ENCODE measurements around the gene MFSD12. TPM values are rescaled to one million over a fixed set of nuclear protein-coding genes. Genes with fewer than 3 reads are reported as not detected.

Gene MFSD12
- total and polyA plus RNA-seq, 8 donors = 32.2 to 90.2 (median 46.7) TPM

DNA sequence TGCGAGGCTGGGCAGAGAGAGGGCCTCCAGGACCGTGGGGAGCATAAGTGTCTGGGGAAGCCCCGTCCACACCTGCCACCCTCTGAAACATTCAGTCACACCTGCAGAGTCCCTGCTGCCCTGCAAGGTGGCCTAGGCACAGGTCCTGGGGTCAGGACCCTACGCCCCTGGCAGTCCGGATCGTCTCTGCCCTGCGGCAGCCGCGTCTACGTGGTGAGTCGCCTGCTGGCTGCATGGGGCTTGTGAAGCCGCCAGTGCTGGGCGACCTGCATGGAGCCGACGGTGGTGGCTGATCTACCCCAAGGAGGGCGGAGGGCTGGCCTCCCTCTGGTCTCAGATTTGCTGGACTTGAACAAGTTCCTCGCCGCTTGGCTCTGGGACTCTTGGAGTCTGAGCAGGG lies 38.3 kb downstream of the MFSD12 start:
- peaks cover 0 to 57% of the 10 kb centered on the region in 2 donors for H3K36me3 ChIP-seq
- ATAC-seq (no peak), DNase-seq (no peak)
- intact Hi-C loops (cut with DNase I) = no loop called here
- no peak overlapping the region for H3K4me3 ChIP-seq
- H3K4me1 ChIP-seq = peaks cover 0 to 15% of the 10 kb centered on the region in 2 donors
- no peak overlapping the region for H3K27ac ChIP-seq
- no peaks in the 10 kb centered on the region for H3K27me3 ChIP-seq
- TF ChIP-seq, protein P1, sequence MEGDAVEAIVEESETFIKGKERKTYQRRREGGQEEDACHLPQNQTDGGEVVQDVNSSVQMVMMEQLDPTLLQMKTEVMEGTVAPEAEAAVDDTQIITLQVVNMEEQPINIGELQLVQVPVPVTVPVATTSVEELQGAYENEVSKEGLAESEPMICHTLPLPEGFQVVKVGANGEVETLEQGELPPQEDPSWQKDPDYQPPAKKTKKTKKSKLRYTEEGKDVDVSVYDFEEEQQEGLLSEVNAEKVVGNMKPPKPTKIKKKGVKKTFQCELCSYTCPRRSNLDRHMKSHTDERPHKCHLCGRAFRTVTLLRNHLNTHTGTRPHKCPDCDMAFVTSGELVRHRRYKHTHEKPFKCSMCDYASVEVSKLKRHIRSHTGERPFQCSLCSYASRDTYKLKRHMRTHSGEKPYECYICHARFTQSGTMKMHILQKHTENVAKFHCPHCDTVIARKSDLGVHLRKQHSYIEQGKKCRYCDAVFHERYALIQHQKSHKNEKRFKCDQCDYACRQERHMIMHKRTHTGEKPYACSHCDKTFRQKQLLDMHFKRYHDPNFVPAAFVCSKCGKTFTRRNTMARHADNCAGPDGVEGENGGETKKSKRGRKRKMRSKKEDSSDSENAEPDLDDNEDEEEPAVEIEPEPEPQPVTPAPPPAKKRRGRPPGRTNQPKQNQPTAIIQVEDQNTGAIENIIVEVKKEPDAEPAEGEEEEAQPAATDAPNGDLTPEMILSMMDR (IDR thresholded peaks at IDR 0.05) = no peak
- no peaks in the 10 kb centered on the region for H3K9me3 ChIP-seq

DNA sequence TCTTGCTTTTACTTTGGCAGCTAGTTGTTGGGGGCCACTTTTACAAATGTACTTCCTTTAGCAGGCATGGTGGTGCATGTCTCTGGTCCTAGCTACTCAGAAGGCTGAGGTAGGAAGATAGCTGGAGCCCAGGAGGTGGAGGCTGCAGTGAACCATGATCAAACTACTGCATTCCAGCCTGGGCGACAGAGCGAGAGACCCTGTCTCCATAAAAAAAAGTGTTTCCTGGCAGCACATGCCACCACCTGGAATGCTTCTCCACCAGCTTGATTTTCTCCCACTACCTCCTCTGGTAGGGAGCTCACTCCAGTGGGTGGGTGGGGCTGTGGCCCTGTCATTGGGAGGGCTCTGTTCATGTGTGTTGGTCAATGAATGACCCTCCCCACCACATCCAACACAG lies 38.7 kb downstream of the MFSD12 start:
- H3K27me3 ChIP-seq = no peaks in the 10 kb centered on the region
- peaks cover 0 to 53% of the 10 kb centered on the region in 2 donors for H3K36me3 ChIP-seq
- no peaks in the 10 kb centered on the region for H3K9me3 ChIP-seq
- intact Hi-C loops (cut with DNase I) = no loop called here
- no peak overlapping the region for H3K4me3 ChIP-seq
- TF ChIP-seq, protein P1 (IDR thresholded peaks at IDR 0.05) = no peak
- H3K27ac ChIP-seq = no peak overlapping the region
- DNase-seq = no peak
- peaks cover 0 to 15% of the 10 kb centered on the region in 2 donors for H3K4me1 ChIP-seq
- no peak for ATAC-seq

DNA sequence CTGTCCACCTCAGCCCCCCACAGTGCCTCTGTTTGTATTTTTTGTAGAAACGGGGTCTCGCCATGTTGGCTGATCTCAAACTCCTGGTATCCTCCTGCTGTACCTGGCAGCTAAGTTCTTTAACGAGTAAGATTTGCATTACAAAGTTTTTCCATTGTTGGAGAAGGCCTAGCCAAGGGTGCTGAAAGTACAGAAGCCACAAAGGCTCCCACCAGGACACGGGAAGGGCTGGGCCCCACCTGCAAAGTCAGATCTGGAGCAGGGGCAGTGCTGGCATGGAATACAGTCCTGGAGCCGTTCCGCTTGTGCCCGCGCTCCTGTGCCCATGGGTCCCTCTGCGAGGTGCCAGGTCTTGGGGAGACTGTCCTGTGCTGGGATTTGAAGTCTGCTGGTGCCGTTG lies 39.1 kb downstream of the MFSD12 start:
- no peak for DNase-seq
- H3K27me3 ChIP-seq = no peaks in the 10 kb centered on the region
- intact Hi-C loops (cut with DNase I) = no loop called here
- H3K9me3 ChIP-seq = no peaks in the 10 kb centered on the region
- H3K4me3 ChIP-seq = no peak overlapping the region
- no peak overlapping the region for H3K27ac ChIP-seq
- ATAC-seq = no peak
- TF ChIP-seq, protein P1 (IDR thresholded peaks at IDR 0.05) = no peak
- peaks cover 0 to 15% of the 10 kb centered on the region in 2 donors for H3K4me1 ChIP-seq
- H3K36me3 ChIP-seq = peaks cover 0 to 48% of the 10 kb centered on the region in 2 donors

DNA sequence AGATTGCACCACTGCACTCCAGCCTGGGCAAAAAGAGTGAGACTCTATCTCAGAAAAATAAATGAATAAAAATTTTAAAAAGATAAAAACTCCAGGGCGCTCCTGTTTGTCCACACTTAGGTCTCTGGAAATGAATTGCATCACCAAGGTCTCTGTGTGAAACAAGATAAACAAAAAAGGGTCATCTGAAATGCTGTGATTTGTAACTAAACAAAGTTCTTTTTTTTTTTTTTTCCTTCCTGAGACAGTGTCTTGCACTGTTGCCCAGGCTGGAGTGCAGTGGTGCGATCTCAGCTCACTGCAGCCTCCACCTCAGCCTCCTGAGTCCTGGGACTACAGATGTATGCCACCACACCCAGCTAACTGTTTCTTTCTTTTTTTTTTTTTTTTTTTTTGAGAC lies 39.7 kb downstream of the MFSD12 start:
- H3K9me3 ChIP-seq = no peaks in the 10 kb centered on the region
- DNase-seq (no peak), ATAC-seq (no peak)
- peaks cover 0 to 15% of the 10 kb centered on the region in 2 donors for H3K4me1 ChIP-seq
- peaks cover 0 to 42% of the 10 kb centered on the region in 2 donors for H3K36me3 ChIP-seq
- no peak overlapping the region for H3K4me3 ChIP-seq
- H3K27me3 ChIP-seq = no peaks in the 10 kb centered on the region
- H3K27ac ChIP-seq = no peak overlapping the region
- TF ChIP-seq, protein P1 (IDR thresholded peaks at IDR 0.05) = no peak
- intact Hi-C loops (cut with DNase I) = no loop called here

GRCh38 chr19:3516675-3517207 lies 40.6 kb downstream of the MFSD12 start:
- intact Hi-C loops (cut with DNase I) = no loop called here
- ATAC-seq (no peak), DNase-seq (no peak)
- TF ChIP-seq, protein P1 (IDR thresholded peaks at IDR 0.05) = no peak
- Histone ChIP-seq H3K27me3 (no peaks in the 10 kb centered on the region), H3K36me3 (peaks cover 0 to 34% of the 10 kb centered on the region in 2 donors), H3K4me1 (peaks cover 0 to 18% of the 10 kb centered on the region in 2 donors), H3K9me3 (no peaks in the 10 kb centered on the region), H3K4me3 (no peak overlapping the region), H3K27ac (no peak overlapping the region)

Data from left lung (tissue), 10 donors.